ENCODE results near the gene STIM2.

- no peak for TF ChIP-seq CTCF (IDR thresholded peaks at IDR 0.05)
- TF ChIP-seq POLR2AphosphoS5 (IDR thresholded peaks at IDR 0.05; ENCODE audit: low read depth, low read length): no peak
- TF ChIP-seq TCF7L2 (IDR thresholded peaks at IDR 0.05; ENCODE audit: low read depth, low read length): no peak
- no peak for TF ChIP-seq SIN3A (IDR thresholded peaks at IDR 0.05; ENCODE audit: borderline replicate concordance, insufficient read depth, low read depth, low read length)
- TF ChIP-seq, protein P1, sequence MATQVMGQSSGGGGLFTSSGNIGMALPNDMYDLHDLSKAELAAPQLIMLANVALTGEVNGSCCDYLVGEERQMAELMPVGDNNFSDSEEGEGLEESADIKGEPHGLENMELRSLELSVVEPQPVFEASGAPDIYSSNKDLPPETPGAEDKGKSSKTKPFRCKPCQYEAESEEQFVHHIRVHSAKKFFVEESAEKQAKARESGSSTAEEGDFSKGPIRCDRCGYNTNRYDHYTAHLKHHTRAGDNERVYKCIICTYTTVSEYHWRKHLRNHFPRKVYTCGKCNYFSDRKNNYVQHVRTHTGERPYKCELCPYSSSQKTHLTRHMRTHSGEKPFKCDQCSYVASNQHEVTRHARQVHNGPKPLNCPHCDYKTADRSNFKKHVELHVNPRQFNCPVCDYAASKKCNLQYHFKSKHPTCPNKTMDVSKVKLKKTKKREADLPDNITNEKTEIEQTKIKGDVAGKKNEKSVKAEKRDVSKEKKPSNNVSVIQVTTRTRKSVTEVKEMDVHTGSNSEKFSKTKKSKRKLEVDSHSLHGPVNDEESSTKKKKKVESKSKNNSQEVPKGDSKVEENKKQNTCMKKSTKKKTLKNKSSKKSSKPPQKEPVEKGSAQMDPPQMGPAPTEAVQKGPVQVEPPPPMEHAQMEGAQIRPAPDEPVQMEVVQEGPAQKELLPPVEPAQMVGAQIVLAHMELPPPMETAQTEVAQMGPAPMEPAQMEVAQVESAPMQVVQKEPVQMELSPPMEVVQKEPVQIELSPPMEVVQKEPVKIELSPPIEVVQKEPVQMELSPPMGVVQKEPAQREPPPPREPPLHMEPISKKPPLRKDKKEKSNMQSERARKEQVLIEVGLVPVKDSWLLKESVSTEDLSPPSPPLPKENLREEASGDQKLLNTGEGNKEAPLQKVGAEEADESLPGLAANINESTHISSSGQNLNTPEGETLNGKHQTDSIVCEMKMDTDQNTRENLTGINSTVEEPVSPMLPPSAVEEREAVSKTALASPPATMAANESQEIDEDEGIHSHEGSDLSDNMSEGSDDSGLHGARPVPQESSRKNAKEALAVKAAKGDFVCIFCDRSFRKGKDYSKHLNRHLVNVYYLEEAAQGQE (IDR thresholded peaks at IDR 0.05; ENCODE audit: insufficient read depth in 1 of 2, low read depth in 2 of 2, low read length in 1 of 2): no peak
Measured at GRCh38 chr4:26896636-26897035, 36.0 kb downstream of the STIM2 start.

All from Panc1 (cell line).